AG08396 (cell line): Measurements from ENCODE around the gene GUCY1B1.

Experiments used
- DNase-seq: peaks from one replicate; pipeline ENCODE4 v3.0.0; 2012; ENCODE audit warnings: low spot score, mixed read lengths

The GUCY1B1 gene

GRCh38 chr4:155799116-155799793 lies 40.4 kb downstream of the GUCY1B1 start:
- no peak for DNase-seq

- no peak for DNase-seq
Observed at GRCh38 chr4:155799794-155800123, 40.9 kb downstream of the GUCY1B1 start.

- DNase-seq = no peak
Observed at GRCh38 chr4:155800685-155801343, 42.0 kb downstream of the GUCY1B1 start.

GRCh38 chr4:155802190-155802959 lies 43.6 kb downstream of the GUCY1B1 start:
- no peak for DNase-seq

GRCh38 chr4:155805016-155805415 lies 46.2 kb downstream of the GUCY1B1 start:
- DNase-seq = no peak

DNA sequence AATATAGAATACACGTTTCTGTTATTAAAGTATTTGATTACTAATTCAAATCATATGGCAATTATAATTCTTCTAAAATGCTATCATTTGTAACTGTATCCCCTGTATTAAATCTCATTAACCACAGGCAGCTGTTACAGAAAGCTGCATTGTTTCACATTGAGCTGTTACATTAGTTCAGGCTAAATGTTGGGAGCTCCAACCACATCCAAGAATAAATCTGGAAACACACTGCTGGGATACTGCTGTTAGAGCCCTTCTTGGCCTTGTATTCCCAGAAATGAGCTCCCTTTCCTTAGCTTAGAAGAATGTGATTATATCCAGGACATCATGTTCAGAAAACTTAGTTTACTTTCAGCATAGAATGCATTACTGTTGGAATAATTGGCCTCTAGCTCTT lies 48.2 kb downstream of the GUCY1B1 start:
- no peak for DNase-seq

DNA sequence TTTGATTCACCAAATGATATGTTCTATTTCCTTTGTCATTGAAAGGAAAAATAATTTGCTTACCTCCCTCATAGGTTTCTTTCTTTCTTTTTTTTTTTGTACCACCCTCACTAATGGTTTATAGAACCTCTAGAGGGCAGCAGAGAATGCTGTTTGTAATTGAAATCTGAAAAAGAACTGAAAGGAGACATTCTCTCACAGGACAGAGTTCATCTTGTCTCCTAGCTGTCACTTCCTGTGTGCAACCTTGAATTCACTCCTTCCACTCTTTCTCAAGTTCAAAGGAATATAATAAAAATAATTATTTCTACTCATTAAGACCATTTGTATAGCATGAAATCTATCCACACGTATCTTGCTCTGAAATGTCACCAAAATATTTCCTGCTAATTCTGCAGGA lies 51.0 kb downstream of the GUCY1B1 start:
- peak; percentile 41 for DNase-seq

GRCh38 chr4:155811083-155811482 lies 52.3 kb downstream of the GUCY1B1 start:
- no peak for DNase-seq

DNA sequence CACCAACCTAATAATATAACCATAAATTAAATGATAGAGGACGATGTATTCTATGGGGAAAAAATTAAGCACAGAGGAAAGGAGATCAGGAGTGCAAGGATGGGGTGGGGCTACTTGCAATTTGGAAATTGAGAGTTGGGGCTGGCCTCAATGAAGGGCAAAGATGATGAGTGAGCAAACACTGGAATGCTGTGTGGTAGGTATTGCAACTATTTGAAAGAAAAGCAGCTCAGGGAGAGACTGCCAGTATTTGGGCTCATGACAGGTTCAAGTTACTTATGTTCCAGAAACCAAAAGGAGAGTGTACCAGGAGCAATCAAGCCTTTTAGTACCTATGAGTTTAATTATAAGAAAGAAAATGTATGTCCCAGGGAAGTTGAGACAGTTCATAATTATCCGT lies 59.8 kb downstream of the GUCY1B1 start:
- no peak for DNase-seq

DNA sequence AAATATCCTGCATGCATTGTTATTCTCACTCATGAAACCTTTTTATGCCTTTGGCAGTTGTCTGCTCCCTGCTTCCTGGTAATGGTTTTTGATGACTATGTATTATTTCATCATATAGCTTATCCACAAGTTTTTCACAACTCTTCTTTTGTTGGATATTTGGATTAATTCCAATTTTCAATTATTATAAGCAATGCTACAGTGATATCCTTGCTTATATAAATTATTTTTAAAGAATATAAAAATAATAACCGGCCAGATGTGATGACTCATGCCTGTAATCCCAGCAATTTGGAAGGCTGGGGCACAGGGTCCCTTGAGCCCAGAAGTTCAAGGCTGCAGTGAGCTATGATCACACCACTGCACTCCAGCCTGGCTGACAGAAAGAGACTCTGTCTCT lies 60.2 kb downstream of the GUCY1B1 start:
- DNase-seq = no peak

DNA sequence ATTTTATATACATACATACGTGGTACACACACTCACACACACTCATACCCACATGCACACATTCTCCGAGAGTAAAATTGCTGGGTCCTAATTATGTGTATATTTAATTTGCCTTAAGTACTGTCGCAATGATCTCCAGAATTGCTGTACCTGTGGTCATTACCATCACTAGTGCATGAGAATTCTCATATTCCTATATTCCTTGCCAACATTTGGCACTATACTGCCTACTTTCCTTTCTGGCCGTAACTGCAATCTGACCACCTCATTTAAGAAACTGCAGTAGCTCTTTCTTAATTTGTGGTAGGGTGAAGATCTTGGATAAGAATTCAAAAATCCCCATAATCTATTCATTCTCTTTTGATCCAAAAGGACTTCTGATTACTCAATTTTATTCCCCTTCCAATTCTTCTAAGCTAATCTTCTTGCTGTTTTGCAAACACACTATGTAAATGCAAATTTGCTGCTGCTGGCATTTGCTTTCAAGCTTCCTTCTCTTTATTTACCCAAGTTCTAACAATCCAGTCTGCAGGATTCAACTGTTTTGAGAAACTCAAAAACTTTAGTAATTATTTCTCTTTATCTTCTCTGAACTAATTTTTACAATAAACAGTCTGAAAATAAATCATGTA lies 62.2 kb downstream of the GUCY1B1 start:
- no peak for DNase-seq

- no peak for DNase-seq
Observed at GRCh38 chr4:155822572-155822971, 63.8 kb downstream of the GUCY1B1 start.

GRCh38 chr4:155828628-155829027 lies 69.8 kb downstream of the GUCY1B1 start:
- DNase-seq = no peak

DNA sequence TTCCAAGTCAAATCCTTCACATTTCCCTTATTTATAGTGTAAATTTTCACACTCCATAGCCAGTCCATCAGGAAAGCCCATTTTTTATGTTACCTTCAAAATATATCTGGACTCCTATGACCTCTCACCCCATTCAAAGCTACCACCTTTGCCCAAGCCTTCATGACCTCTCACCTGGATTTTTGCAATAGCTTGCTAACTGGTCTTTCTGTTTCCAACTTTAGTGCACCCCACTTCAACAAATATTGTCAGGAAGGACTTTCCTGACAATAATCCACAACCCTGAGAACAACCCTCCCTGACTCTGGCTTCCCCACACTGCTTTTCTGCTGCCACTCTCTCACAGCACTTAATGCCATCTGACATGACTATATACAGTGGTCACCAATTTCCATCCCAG lies 73.8 kb downstream of the GUCY1B1 start:
- DNase-seq = no peak

DNA sequence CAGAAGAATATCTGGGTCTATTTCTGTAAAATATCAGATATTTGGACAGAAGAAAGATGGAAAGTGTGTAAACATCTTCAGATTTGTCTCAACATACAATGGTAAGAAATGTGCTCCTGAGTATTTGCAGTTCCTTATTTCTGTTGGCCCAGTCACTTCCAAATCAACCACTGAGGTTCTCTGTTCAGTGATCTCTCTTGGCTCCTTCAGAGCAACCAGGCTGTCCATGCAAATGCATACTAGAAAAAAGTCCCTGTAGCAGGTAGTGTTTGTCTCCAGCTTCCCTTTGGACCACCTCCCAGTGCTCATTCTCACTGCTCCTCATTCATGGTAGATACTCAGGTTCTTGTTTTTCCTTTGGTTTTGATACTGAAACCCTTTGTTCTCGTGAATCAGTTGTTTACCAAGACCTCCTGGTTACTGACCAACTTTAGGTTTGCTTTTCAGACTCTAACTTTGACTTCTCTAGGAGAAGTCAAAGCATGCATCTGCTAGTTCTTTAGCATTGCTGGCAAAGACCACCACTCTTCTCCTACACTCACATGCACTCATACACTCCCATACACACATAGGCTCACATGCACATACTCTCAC lies 78.5 kb downstream of the GUCY1B1 start:
- no peak for DNase-seq

- DNase-seq = no peak
Observed at GRCh38 chr4:155842080-155842479, 83.3 kb downstream of the GUCY1B1 start.

GRCh38 chr4:155846929-155847328 lies 88.1 kb downstream of the GUCY1B1 start:
- DNase-seq = no peak

GRCh38 chr4:155849042-155849441 lies 90.2 kb downstream of the GUCY1B1 start:
- DNase-seq = no peak

- DNase-seq = no peak
Observed at GRCh38 chr4:155853189-155853588, 94.4 kb downstream of the GUCY1B1 start.

DNA sequence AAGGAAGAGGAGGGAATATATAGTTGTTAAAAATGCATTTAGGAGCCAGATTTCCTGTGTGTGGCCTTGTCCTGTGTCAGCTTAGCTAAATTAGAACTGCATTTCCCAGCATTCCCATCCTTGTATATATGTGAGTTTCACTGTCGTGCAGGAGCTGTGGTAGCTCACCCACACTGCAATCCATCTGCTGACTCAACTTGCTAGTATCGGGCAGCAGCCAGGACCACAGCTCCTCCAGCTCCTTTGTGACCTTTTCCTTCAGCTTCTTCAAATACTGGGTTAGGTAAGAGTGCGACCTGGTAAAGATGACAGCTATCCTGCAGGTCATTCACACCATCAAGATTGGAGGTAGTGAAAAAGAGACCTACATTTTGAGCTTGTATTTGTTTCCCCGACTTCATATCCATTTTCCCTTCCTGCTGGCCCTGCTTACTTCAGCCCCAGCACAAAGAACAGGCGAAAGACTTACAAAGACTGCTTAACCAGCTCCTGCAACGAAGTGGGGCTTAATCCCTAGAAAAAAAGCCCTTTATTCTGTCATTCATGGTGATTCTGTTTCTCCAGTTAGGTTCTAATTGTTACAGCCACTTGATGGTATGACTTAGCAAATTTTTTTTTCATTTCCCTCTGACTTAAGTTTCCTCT lies 95.9 kb downstream of the GUCY1B1 start:
- DNase-seq = peak; percentile 63

DNA sequence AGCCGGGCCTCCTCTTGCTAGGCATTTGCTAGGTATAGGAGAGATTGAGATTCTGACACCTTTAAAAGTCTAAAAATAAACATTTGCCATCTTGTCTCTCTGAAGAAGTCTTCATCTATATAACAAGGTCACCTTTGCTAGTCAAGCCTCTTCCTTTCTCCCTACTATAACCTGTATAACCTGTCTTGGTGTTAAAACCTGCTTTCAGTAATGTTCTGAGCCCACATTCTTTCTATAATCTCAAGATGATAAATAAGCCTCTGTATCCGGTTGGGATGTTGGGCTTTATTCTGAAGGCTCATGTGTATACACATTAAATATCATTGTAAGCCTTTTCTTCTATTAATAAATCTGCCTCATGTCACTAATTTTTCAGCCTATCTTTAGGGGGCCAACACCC lies 97.1 kb downstream of the GUCY1B1 start:
- DNase-seq = no peak
